ENCODE measurements around the gene NCKAP5.

The NCKAP5 gene

DNA sequence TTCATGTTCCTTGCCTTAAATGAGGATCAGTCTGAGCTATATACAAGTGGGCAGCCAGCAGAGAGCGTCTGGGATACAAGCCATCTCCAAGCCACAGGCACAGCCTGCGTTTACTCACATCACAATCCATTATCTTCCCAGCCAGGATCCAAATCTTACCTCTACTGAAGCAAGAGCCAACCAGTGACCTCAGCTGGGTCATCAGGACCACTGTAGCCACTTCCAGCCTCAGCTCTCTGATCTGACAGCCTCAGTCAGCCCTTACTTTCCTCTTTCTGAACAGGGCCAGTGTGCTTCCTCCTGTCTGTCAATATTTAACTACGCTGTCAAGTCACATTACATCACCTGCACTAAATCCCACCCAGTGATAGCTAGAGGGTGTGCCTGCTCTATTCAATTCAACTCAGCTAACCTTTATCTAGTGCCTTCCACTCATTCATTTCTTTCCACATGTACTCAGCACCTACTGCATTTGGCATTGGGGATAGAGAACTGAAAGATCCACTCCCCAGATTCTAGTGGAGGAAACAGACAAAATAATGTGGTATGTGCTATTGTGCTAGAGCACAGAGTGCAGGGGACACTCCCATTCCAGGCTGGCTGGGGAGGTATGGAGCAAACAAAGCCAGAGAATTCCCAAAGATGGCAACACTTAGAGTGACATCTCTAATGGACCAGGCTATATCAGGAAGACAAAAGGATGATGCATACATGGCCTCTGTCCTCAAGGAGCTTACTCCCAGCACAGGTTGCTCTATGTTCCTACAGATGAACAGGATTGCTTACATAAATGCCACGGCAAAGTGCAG, 146.5 kb downstream of the NCKAP5 start:
- no peak for DNase-seq (ENCODE audit: low spot score)

DNA sequence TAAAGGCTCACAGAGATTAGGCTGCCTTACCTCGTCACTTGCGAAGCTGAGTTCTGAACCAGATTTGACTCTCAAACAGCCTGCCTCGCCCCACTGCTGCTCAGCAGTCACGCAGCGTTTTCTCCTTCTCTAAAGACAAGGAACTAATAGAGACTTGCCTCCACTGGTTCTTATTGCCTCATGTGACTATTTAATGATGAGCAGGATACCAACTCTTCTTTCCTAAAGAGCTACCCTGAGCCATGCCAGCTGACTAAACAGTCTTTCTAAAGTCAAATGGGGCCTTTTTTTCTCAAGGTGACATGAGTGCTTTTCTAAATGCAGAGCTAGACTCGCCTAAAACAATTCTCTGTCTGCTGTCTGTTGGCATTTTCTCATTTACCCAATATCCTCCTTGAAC, 147.5 kb downstream of the NCKAP5 start:
- no peak for DNase-seq (ENCODE audit: low spot score)

DNA sequence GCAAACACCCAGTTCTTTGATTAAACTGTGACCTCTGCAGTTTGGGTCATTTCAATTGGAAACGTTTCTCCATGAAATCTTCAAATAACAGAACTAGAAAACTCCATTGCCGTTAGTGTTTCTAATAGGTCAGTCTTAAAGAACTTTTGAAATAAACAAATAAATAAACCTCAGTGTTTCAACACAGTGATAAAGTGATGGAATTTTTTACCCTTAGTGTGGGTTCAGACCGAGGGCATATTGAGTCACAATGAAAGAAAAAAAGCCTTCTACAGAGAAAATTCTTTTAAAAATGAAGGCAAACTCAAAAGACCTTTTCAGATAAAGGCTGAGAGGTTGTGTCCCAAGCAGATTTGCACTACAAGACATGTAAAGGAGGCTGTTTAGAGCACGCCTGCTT, 149.6 kb downstream of the NCKAP5 start:
- no peak for DNase-seq (ENCODE audit: low spot score)

DNA sequence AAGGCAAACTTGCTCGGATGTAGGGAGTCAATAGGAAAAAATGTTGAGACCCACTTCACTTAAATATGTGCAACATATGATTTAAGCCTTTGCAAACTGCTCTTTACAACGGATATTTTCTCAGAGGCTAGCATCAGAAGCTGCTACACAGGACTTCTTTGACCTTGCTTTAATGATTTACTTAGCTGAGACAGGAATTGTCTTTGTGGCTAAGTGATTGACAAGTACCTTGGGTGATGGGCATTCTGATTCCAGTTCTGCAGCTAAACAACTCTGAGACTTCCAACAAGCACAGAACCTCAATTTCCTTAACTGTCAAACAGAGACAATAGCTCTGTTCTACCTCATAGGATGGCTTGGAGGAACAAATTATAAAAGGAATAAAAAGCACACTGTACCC, 150.2 kb downstream of the NCKAP5 start:
- DNase-seq (ENCODE audit: low spot score) = no peak

DNA sequence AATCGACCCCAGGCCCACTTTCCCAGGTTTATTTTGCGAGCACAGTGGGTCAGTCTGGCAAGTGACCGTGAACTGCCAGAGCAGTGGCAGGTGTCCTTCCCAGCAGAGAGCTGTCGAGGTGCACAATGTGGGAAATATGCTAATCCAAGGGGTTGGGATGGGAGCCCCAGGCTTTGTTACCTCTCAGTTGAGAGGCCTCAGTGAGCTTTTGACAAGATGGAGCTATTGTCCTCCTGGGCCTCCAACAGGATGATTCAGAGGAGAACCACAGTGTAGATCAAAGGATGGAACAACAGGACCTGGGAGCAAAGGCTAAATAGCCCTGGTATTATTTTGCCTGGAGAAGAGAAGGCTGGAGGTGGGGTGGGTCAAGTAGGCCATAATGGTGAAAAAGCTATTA, 150.8 kb downstream of the NCKAP5 start:
- no peak for DNase-seq (ENCODE audit: low spot score)

DNA sequence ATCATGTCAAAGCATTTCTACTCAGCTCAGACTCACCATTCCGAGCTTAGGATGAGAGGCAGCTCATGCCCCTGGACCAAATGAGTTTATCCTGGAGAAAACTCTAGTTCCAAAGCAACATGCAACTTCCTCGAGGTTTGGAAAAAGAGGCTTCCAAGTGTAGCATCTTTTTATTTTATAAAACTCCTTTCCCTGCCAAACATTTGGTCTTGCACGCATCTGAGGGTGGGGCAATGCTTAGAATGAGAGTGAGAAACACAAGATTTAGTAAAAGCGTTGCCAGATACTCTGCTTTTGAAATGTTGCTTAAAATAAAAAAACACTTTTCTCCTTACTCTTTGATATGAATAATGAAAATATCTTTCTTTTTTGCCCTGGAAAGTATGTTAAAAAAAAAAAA, 151.5 kb downstream of the NCKAP5 start:
- no peak for DNase-seq (ENCODE audit: low spot score)

DNA sequence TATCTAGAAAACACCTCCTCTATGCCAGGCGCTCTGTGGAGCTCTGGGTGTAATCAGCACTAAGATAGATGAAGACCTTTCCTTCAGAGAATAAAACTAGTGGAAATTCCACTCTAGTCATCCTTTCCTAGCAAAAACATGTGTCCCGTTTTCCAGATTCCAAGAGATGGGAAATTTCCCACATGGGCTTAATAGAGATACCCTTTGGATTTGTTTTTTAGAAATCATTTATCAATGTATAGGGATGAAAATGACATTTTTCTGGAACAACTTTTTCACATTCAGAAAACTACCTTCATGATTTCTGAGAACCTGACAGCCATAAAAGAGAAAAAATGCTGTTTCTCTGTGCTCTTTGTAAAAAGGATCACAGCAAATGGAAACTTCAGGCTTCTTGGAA, 152.1 kb downstream of the NCKAP5 start:
- DNase-seq (ENCODE audit: low spot score) = no peak

DNA sequence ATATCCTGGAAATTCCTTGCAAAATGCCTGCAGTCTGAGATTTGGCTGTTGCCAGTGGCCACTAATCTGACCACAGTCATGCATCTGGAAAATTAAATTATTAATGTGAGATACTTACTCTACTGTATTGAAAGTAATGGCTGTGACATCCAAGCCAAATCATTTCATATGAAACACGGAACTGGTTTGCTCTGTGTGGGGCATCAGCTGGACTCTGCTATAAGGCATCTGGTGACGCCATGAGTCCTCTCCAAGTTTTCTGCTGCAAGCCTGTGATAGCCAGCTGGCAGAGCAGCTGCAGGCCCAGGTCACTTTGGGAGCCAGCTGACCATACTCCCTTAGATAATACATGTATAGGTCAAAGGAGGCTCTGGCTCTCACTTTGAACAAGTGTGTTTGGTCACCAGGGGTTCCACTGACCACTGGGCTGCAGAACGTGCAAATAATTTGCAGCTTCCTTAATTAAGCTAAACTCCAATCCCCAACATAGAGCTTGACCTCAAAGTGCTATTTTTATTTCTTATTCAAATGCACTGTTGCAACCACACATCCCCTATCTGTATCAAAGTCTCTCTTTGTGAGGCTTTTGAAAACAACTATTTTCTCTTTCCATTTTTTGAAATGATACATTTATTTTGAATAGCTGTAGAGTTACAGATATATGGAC, 152.9 kb downstream of the NCKAP5 start:
- DNase-seq (ENCODE audit: low spot score) = no peak

DNA sequence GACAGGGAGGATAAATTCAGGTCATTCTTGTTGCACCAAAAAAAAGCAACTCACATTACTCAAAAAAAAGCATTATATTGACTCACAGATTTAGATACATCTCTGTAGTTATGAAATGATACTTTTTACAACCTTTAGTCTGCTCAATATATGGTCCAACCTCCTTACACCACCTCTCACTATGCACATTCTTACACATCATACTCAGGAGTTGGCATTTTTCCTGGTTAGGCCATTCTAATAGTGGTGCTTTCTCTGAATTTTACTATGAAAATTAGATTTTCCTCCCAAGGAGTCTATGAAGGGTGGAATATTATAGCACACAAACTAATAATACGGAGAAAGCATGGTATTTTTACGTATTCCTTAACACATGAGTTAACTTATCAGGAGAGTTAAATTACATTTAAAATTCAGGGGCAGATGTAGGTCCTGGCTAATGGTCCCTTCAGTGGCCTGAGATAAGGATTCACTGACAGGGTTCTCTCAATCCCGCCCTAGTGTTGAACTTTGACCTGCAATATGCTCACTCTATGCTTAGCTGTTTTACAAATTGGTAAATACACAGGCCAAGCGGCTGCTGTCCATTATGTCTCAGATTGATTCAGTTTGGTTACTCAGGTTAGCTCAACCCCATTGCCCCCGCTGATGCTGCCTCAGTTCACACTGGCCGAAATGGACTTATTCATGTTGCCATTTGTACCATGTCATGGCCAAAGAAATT, 153.6 kb downstream of the NCKAP5 start:
- DNase-seq (ENCODE audit: low spot score) = no peak

DNA sequence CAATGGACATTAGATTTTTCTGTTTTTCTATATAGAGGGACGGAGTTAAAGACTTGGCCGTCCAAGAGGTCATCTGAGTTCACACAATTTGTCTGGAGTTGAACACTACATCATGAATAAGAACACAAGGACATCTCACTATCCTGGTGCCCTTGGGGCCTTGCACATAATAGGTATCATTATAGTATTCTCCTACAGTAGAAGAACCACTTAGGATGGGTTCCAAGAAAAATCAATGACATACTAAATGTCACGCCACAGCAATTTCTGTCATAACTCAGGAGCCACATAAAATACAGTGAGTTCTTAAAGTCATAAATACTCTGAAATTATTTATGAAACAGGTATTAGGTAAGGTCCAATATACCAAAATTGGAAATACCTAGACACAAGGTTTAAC, 154.4 kb downstream of the NCKAP5 start:
- no peak for DNase-seq (ENCODE audit: low spot score)

DNA sequence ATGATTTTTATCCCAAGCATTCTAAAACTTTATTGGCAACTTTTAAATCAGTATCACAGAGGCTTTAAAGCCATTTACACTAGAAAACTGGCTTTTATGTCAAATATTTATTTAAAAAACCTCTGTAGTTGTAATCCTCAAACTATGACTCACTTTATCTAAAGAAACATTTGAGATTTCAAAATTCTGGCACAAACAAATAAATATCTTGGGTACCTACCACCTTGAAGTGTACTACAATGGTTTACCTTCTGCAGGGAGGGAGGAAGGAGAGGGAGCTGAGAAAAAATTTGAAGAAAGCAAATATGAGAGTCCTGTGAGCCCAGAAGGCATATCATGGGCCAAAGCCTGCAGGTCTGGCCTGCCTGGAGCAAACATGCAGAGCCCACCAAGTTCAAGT, 155.6 kb downstream of the NCKAP5 start:
- no peak for DNase-seq (ENCODE audit: low spot score)

DNA sequence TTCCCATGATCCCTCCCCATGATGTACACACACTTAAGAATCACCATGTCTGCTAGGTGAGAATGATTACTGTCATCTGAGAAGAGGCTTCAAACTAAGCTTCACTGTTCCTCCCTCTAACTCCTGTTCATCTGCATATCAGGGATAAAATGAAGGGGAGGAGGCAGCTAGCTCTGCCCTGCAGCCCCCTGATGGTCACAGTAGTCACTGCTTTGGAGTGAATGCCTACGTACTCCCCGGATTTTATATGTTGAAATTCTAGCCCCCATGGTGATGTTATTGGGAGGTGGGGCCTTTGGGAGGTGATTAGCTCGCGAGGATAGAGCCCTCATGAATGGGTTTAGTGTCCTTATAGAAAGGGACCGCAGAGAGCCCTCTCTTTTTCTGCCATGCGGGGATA, 156.4 kb downstream of the NCKAP5 start:
- no peak for DNase-seq (ENCODE audit: low spot score)

DNA sequence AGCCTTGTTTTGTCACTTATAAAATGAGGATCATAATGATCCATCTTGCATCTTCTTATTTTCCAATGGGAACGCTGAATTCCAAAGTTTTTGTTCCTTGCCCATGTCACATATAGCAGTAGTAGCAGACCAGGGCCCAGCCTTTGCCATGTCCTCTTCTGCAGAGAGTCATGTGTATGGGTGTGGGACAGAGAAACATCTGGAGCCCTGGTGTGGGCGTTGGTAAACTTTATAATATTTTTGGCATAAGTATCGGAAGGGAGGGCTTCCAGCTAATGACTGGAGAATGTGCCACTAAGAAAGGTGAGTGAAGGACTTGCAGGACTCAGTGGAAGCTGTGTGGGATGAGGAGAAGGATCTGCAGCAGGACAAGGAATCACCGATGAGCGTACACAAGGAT, 157.2 kb downstream of the NCKAP5 start:
- no peak for DNase-seq (ENCODE audit: low spot score)

DNA sequence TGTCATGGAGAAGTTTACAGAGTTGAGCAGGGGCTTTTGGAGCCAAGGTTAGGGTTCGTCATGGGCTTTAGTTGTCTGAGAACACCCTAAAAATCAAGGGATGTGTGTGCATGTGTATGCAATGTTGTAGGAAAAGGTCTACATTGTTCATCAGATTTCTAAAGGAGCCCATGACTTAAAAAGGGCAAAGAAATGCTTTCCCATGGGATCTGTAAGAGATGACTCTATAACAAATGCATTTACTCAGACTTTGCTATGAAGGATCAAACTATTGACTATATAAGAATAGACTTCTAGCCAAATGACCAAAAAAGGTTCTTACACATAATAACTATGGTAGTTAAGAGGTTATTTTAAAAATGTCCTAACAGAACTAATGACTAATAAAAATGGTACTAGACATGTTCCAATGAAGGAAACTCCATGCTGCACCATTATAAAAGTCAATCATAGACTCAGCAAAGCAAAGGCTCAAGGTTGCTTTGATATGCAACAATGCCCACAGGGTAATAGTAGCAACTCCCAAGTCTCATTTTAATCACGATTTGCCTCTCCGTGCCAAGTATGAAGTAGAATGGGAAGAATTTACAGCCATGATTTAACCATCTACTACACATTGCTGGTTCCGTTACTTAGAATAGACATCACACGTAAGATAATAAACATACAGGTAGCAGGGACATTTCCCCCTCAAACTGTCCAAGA, 158.5 kb downstream of the NCKAP5 start:
- no peak for DNase-seq (ENCODE audit: low spot score)

DNA sequence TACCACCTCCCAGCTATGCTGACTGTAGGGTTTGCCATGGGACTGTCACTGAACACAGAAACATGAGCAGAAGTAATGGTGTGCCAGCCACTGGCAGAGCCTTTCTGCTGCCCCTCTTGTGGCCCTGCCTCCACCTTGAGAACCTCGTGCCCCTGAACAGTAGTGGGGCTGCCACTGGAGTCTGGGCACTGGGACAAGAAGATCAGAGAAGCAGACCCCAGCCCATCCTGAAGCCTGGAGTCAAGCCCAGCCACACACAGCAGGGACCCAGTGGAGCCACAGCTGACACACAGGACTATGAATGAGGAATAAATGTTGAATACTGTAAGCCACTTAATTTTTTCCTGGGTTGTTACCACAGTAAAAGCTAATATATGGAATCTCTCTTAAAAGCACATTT, 159.6 kb downstream of the NCKAP5 start:
- DNase-seq (ENCODE audit: low spot score) = no peak

DNA sequence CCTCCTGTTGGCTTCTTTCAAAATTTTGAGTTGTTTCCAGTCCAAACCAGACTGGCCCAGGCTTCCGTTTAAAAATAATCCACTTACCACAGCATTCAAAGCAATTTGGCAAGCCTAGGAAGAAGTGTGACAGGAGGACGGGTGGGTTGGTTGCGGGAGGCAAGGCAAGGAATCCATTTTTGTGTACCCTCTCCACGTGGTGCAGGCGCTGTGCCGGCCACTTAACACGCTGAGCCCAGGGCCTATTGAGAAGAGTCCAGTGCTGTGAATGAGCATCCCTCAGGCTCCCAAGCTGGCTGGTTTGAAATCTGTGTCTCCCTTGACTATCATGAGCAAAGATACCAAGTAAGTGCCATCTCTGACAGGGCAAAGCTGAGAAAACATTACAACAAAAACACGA, 160.9 kb downstream of the NCKAP5 start:
- DNase-seq (ENCODE audit: low spot score) = no peak

DNA sequence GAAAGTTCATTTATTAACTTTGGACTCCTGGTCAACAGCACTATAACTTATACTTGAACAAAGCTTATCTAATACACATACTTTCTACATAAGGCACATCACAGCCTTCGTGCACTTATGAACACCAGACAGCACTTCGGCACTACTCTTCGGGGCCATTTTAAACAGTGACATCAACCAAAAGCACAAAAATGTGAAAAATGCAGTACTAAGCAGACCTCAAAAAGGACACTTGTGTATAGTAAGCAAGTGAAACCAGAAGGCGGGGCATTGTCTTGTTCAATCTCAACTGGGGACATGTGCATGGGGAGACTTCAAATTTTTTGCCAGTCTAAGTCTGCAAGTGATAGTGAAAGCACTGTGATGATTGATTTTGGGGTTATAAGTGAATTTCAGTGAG, 163.0 kb downstream of the NCKAP5 start:
- no peak for DNase-seq (ENCODE audit: low spot score)

DNA sequence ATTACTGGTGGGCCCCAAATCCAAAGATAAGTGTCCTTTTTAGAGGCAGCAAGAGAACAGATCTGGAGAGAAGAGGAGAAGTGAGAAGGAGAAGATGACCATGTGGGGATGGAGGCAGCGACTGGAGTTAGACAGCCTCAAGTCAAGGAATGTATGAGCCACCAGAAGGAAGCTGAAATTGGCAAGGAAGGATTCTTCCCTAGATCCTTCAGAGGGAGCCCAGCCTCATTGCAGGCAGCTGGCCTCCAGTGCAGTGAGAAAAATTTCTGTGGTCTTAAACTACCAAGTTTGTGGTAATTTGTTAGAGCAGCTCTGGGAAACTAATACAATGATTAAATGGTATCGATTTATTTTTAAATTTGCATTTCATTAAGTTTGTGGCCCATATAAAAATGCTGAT, 167.9 kb downstream of the NCKAP5 start:
- no peak for DNase-seq (ENCODE audit: low spot score)

DNA sequence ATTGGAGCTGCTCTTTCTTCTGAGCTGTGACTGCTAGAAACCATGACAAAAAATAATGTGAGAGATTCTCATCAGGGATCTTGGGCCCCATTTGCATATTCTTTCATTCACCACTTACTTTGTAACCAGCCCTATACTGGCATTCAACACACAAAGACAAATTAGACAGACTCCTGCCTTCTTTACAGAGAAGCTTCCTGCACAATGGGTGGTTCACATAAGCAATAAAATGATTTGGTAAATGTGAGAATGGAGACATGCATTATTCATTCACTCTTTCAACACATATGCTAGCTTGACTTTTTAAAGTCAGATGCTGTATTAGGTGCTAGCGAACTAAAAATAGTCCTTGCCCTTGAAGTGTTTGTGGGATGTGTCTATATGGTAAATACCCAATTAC, 174.4 kb downstream of the NCKAP5 start:
- no peak for DNase-seq (ENCODE audit: low spot score)

DNA sequence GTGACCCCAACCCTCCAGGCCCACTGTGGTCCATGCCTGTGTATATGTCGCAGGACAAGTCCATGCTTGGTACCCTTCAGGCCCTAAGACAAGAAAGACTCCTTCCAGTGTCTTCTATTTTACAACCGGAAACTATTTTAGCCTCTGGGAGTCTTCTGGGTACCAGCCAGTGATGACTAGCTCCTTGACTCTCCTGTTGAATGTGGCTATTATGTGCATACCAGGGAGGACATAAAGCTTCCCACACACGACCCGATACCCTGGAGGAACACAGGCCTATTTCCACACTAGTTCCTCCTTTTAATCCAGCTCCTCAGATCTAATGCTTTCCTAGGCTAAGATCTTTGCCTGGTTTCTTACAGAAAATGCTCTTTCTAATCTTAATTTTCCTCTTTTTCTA, 178.1 kb downstream of the NCKAP5 start:
- DNase-seq (ENCODE audit: low spot score) = no peak

DNA sequence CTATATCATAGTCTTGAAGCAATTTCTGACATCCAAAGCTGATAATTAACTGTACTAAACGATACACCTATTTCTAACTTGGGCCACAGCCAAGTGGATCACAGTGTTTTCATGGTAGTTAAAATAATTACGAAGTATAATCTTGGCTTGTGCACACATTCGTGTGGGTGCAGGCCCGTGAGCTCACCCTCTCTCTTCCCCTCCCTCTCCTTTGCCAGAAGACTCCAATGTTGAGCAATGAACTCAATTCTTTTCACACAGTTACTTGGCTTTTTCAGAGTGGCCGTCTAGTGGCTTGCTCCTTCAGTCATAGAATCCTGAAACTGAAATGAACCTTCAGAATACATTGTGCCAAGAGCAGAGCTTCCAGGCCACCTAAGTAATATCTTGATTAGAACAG, 178.7 kb downstream of the NCKAP5 start:
- DNase-seq (ENCODE audit: low spot score) = no peak

DNA sequence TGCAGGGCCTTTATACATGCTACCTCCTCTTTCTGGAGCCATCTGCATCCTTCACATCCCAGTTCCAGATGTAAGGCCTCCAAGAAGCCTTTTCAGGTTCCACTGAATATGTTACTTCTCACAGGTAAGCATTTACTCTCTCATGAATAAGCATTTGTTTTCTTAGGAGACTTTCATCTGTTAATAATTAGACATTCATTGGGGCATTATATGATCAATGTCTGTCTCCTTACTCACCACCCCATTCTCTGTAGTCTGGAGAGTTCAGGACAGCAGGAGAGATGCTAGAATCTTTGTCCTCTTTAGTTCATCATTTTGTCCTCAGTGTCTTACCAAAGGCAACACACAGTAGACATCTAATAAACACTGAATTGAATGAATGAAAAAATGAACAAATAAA, 185.7 kb downstream of the NCKAP5 start:
- DNase-seq (ENCODE audit: low spot score) = no peak

DNA sequence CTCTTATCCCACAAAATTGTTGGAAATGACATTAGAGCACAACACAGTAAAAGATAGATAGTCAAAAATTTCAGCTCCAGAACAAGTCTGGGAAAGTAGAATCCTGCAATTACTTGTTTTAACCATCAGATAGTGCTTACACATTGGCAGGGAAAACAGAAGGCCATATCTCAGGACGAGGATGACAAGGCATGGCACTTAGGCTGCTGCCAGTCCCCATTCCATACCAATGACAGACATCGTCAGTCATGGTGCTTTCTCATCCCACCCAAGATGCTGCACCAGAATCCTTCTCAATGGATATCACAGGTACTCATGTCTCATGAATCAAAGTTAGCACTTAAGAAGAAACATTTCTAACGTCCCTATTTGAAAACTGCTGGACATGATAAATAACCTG, 187.3 kb downstream of the NCKAP5 start:
- no peak for DNase-seq (ENCODE audit: low spot score)
